ENCODE measurements around the gene ACOXL.

ACOXL gene

DNA sequence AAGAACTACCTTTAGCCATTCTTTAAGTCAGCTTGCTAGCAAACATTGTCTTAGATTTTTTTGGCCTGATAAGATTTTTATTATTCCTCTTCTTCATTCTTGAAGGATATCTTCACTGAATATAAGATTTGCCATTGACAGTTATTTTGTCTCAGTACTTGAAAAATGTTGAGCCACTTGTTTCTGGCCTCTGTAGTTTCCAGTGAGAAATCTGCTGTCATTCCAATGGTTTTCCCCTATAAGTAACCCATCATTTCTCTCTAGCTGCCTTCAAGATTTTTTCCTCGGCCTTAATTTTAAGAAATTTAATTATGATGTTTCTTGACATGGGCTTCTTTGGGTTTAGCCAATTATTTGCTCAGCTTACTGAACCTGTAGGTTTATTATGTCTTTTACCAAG is 32.6 kb downstream of the ACOXL start:
- DNase-seq: no peak

- DNase-seq: no peak
Measured at GRCh38 chr2:110766291-110766690, 33.9 kb downstream of the ACOXL start.

GRCh38 chr2:110768591-110768990 is 36.2 kb downstream of the ACOXL start:
- DNase-seq: no peak

DNA sequence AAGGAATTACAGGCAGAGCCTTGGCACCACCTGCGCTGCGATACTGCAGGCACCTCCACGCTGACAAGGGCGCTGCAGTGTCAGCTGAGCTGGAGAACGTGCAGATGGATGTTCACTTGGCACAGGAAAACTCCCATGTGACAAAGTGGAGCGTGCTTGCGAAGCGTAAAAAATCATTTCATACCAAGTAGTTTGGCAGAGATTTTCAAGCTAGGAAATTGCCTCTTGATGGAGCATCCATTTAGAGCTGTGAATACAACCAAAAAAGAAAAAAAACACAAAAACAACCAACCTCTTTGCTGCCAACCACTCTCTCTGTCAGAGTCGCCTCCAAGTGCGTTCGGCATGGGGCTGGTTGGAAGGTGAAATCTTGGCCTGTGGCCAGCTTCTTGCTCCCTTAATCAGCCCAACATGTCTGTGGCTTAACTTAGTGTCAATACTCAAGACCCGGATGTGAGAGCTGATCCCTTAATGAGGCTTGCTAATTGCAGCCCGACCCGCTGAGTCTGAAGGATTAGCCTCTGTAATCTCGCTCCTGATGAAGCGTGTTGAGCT is 38.1 kb downstream of the ACOXL start:
- no peak for DNase-seq

GRCh38 chr2:110770959-110771431 is 38.6 kb downstream of the ACOXL start:
- DNase-seq: no peak

- DNase-seq: no peak
Measured at GRCh38 chr2:110771547-110772382, 39.4 kb downstream of the ACOXL start.

- DNase-seq: no peak
Measured at GRCh38 chr2:110772383-110772755, 40.0 kb downstream of the ACOXL start.

- DNase-seq: no peak
Measured at GRCh38 chr2:110773401-110773921, 41.1 kb downstream of the ACOXL start.

DNA sequence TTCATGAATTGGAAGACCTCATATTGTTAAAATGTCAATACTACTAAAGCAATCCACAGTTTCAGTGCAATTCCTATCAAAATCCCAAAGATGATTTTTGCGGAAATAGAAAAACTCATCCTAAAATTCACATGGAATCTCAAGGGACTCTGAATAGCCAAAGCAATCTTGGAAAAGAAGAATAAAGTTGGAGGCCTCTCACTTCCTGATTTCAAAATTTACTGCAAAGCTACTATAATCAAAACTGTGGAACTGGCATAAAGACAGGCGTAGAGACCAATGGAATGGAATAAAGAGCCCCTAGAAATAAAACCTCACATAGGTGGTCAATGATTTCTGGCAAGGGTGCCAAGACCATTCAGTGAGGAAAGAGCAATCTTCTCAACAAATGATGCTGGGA is 42.3 kb downstream of the ACOXL start:
- DNase-seq: no peak

DNA sequence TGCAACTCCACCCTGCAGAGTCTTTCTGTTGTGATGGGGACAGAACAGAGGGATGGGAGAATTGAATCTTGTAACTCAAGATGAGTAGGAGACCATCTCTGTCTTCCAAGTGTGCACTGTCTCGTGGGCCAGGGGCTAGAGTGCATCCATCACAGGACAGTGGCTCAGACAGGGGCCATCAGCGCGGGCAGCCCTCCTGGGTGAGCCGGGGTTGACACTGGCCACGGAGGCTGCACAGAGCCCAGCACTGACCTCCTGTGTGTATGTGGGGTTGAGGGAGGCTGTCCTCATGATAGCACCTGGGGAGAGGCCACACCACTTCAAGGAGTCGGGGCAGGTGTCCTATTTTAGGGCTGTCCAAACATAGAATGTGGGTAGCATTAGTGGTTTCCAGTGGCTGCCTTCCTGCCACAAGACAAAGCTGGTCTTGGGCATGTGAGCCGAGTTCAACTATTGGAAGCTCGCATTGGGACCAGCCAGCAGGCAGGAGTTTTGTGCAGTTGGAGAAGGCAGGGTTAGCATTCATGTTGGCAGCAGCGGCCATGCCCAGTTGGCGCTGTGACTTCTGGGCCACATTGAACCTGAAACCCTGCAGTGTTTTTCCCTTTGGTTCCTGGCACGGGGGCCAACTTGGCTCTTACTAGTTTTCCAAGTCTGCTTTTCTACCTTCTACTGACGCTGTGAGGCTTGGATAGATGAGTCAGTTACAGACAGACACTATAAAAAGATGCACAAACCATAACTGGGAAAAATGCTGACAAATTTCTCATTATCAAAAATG is 45.3 kb downstream of the ACOXL start:
- DNase-seq: no peak

DNA sequence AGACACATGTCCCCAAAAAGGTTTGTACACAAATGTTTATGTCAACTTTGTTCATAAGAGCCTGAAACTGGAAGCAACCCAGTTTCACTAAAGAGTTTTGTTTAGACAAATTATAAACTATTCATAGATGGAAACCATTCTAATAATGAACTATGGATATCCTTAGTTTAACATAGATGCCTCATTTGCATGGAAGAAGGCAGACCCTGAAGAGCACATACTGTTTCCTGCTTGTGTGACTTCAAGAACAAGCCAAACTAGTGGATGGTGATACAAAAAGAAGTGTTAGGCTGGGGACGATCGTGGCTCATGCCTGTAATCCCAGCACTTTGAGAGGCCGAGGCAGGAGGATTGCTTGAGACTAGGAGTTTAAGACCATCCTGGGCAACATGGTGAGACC is 48.1 kb downstream of the ACOXL start:
- DNase-seq: no peak

DNA sequence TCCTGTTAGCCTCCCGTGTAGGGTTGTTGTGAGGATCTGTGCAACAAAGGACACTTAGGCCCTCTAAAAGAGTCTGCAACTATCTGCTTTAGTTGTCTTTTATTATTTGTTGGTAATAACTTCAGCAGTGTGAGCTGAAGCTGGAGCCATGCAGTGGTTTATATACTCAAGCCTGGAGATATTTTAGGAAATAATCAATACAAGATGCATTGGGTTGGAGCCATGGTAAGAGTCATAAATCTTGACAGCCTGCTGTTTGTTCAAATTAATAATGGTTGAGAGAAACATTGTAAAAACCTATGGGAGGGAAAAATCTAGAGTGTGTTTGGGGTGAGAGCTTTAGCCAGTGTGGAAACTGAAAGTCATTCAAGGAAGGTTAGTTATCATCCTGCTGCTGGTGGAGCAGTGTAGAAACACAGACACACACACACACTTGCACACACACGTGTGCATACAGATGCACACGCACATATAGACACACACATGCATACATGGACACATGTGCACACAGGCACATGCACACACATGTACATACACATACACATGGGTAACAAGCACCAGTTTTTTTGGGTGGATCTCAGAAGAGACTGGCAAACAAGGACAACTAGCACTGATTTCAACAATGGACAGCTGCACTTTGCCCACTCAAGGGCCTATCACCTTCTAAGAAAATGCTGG is 51.0 kb downstream of the ACOXL start:
- no peak for DNase-seq

- no peak for DNase-seq
Measured at GRCh38 chr2:110784047-110784631, 51.8 kb downstream of the ACOXL start.

DNA sequence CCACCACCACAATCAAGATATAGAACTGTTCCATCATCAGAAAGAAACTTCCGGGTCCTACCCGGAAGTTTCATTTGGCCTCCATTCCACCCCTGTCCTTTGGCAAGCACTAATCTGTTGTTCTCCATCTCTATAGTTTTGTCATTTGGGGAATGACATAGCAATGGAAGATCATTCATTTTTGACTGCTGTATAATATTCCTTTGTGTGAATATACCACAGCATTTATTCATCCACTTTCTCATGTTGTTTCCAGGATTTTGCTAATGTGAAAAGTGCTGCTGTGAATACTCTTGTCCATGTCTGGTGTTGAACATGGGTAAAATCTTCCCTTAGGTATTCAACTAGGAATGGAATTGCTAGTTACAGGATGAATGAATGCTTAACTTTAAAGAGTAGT is 53.1 kb downstream of the ACOXL start:
- DNase-seq: no peak

DNA sequence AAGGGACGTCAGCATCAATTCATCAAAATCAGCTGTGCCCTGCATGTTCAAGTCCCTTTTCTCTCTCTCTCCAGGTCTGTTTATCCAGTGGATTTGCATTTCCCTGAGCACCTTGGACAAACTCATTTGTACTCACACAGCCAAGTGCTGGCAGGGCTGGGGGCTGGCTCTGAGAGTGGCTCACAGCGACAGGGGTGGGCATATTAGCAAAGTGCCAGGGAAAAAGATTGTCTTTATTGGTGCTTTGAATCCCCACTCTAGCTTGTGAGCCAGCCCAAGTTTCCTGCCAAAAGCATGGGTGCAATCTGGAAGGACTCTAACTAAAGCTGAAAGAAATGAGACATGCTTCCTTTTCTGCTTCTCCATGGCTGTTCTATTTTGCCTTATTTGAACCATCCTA is 56.6 kb downstream of the ACOXL start:
- no peak for DNase-seq

GRCh38 chr2:110789706-110790105 is 57.3 kb downstream of the ACOXL start:
- no peak for DNase-seq

- DNase-seq: no peak
Measured at GRCh38 chr2:110790907-110791306, 58.5 kb downstream of the ACOXL start.

- no peak for DNase-seq
Measured at GRCh38 chr2:110791435-110791834, 59.1 kb downstream of the ACOXL start.

GRCh38 chr2:110793034-110793433 is 60.7 kb downstream of the ACOXL start:
- DNase-seq: no peak

DNA sequence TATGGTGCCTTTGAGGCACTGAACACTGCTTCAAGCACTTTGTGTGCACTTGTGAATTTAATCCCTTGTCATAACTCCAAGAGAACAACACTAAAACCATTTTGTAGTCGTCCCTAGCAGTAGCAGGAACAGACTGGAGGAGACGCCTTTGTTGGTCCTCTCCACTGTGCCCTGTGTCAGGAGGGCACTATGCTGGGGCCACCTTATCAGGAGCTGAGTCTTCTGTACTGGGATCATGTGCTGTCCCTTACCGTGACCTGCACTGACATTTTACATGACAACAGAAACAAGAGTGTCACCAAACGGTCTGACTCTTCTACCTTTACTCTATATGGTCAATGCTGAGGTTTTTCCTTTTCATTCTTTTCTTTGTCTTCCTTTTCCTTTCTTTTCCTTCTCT is 62.0 kb downstream of the ACOXL start:
- no peak for DNase-seq

- no peak for DNase-seq
Measured at GRCh38 chr2:110794951-110795350, 62.6 kb downstream of the ACOXL start.

DNA sequence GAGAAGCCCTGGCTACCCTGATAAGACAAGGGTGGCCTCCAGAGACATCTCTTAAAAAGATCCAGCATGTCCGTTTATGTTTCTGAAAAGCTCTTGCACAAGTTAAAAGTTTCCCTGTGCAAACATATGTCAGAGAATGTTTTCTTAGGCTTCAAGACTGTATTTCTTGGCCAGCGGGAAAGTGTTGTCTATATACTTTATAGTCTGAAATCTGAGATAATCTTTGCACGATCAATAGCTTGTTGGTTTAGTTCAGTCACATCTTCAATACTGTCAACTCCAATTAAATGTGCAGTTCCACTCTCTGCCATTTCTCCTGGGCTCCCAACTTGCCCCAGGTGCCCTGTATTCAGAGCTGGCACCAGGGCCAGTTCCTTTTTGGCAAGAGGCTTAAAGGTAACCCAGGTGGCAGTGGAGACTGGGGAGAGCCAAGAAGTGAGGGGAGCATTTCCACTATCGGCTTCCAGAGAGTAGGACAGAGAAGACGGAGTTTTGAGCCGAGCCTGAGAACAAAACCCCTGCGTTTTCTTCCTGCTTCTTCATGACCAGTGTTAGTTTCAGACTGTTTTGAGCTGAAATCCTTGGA is 64.4 kb downstream of the ACOXL start:
- no peak for DNase-seq
